HepG2 (cell line): Measurements from ENCODE around the gene ERF. TPM values are rescaled to one million over a fixed set of nuclear protein-coding genes. Genes with fewer than 3 reads are reported as not detected.

Experiments
- CEBPB ChIP-seq: IDR thresholded peaks from 2 replicates; pipeline ENCODE4 v1.6.1; 2011; ENCODE audit warnings: low read depth, low read length, improper control_type of control experiment, borderline replicate concordance
- MIER2 ChIP-seq: IDR thresholded peaks from 2 replicates; pipeline ENCODE4 v1.6.1; 2016; ENCODE audit warnings: missing biosample characterization, missing genetic modification reagents
- NRL ChIP-seq: sonication (generic); formaldehyde crosslinking; IDR thresholded peaks from 2 replicates; pipeline ENCODE4 v1.5.0; 2020; ENCODE audit warnings: missing genetic modification reagents, mild to moderate bottlenecking, moderate library complexity, borderline replicate concordance
- ZFX ChIP-seq: sonication (generic); formaldehyde crosslinking; IDR thresholded peaks from 2 replicates; pipeline ENCODE4 v1.4.0; 2020; ENCODE audit warnings: mild to moderate bottlenecking, low read depth, missing genetic modification reagents, moderate library complexity
- ZNF235 ChIP-seq: sonication (generic); formaldehyde crosslinking; IDR thresholded peaks from 2 replicates; pipeline ENCODE4 v1.8.1; 2023; ENCODE audit warnings: mild to moderate bottlenecking, missing genetic modification reagents, borderline replicate concordance
- ZNF747 ChIP-seq: sonication (generic); formaldehyde crosslinking; IDR thresholded peaks from 2 replicates; pipeline ENCODE4 v1.8.1; 2023; ENCODE audit warnings: missing genetic modification reagents, mild to moderate bottlenecking, borderline replicate concordance
- polyA plus RNA-seq, 8 experiments: library from polyadenylated mRNA; depleted of rRNA in 3 of 8; stranded (reverse) in 7 of 8; unstranded in 1 of 8; fragments of >200 nt; fragmentation: Illumina TruSeq in 4 of 8; extraction: Trizol in 4 of 8; gene quantifications; 2 replicates each; pipeline versions ENCODE4 v1.2.1 to v1.2.3, GENCODE V29; 2011 to 2016; ENCODE audit warnings: low read depth in 4 of 8, missing spikeins in 1 of 8, mixed read lengths in 1 of 8; ENCODE audit not compliant: insufficient read depth in 1 of 8
- total RNA-seq, 5 experiments: library from RNA; depleted of rRNA; stranded (reverse); fragments of >200 nt; fragmentation: Illumina TruSeq; extraction: Trizol; gene quantifications; 2 replicates each; pipeline ENCODE4 v1.2.3, GENCODE V29; 2016; ENCODE audit warnings: low read depth in 1 of 5
- TF ChIP-seq, protein P1 (sequence below): sonication (generic); formaldehyde crosslinking; IDR thresholded peaks from one replicate; pipeline ENCODE4 v1.5.1; 2020; ENCODE audit warnings: mild to moderate bottlenecking, missing genetic modification reagents; ENCODE audit errors: not compliant biosample characterization
- TF ChIP-seq, protein P2 (sequence below): sonication (generic); formaldehyde crosslinking; IDR thresholded peaks from 2 replicates; pipeline ENCODE4 v1.4.0; 2020; ENCODE audit warnings: mild to moderate bottlenecking, missing genetic modification reagents, borderline replicate concordance
- TF ChIP-seq, protein P3 (sequence below): IDR thresholded peaks from 2 replicates; pipeline ENCODE4 v1.6.1; 2012; ENCODE audit warnings: low read depth, low read length, improper control_type of control experiment
- TF ChIP-seq, protein P4 (sequence below): sonication (generic); formaldehyde crosslinking; conservative IDR thresholded peaks from 2 replicates; pipeline ENCODE4 v1.8.0; 2022; ENCODE audit warnings: mild to moderate bottlenecking, moderate library complexity, missing genetic modification reagents

The ERF gene
- total and polyA plus RNA-seq, 2 of the 13 experiments (the other 11 are each of a cell fraction or from before 2014, with no cell fraction given) = 67.1 to 69.9 TPM

DNA sequence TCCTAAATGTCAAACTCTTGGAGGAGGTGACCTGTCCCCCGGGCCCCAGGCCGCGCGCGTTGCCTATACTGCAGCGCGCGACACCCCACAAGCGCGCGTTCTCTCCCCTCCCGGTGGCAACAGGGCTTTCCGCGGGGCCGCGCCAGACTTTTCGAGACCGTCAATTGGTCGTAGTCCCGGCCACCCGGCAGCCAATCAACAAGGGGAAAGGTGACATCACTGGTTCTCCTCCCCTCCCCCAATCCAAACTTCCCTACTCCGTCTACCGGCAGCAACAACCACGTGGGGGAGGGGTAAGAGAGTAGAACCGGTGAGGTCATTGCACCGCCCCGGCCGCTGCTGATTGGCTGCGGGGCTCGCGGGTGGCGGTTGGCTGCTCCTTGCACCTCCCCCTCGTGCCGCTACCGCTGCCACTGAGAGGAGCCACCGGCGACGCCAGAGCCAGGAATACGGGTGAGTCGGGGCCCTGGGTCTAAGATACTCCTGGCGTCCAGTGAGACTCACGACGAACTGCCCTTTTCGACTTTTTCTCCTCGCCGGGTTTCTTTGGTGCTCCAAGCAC, 13.3 kb upstream of the ERF start (continued):
- TF ChIP-seq, protein P1, sequence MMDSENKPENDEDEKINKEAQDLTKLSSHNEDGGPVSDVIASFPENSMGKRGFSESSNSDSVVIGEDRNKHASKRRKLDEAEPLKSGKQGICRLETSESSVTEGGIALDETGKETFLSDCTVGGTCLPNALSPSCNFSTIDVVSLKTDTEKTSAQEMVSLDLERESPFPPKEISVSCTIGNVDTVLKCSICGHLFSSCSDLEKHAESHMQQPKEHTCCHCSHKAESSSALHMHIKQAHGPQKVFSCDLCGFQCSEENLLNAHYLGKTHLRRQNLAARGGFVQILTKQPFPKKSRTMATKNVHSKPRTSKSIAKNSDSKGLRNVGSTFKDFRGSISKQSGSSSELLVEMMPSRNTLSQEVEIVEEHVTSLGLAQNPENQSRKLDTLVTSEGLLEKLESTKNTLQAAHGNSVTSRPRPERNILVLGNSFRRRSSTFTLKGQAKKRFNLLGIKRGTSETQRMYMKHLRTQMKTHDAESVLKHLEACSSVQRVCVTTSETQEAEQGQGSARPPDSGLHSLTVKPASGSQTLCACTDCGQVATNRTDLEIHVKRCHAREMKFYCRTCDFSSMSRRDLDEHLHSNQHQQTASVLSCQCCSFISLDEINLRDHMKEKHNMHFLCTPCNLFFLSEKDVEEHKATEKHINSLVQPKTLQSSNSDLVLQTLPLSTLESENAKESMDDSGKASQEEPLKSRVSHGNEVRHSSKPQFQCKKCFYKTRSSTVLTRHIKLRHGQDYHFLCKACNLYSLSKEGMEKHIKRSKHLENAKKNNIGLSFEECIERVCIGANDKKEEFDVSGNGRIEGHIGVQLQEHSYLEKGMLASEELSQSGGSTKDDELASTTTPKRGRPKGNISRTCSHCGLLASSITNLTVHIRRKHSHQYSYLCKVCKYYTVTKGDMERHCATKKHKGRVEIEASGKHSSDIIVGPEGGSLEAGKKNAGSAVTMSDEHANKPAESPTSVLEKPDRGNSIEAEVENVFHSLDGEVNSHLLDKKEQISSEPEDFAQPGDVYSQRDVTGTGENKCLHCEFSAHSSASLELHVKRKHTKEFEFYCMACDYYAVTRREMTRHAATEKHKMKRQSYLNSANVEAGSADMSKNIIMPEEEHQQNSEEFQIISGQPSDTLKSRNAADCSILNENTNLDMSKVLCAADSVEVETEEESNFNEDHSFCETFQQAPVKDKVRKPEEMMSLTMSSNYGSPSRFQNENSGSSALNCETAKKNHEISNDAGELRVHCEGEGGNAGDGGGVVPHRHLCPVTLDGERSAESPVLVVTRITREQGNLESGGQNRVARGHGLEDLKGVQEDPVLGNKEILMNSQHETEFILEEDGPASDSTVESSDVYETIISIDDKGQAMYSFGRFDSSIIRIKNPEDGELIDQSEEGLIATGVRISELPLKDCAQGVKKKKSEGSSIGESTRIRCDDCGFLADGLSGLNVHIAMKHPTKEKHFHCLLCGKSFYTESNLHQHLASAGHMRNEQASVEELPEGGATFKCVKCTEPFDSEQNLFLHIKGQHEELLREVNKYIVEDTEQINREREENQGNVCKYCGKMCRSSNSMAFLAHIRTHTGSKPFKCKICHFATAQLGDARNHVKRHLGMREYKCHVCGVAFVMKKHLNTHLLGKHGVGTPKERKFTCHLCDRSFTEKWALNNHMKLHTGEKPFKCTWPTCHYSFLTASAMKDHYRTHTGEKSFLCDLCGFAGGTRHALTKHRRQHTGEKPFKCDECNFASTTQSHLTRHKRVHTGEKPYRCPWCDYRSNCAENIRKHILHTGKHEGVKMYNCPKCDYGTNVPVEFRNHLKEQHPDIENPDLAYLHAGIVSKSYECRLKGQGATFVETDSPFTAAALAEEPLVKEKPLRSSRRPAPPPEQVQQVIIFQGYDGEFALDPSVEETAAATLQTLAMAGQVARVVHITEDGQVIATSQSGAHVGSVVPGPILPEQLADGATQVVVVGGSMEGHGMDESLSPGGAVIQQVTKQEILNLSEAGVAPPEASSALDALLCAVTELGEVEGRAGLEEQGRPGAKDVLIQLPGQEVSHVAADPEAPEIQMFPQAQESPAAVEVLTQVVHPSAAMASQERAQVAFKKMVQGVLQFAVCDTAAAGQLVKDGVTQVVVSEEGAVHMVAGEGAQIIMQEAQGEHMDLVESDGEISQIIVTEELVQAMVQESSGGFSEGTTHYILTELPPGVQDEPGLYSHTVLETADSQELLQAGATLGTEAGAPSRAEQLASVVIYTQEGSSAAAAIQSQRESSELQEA (CRISPR knock-in tag) = no peak
- TF ChIP-seq NRL (peak; percentile 64; the same call in 1 of the 2 replicates), ZNF747 (CRISPR knock-in tag) (0 out of 2 replicates have a peak, but pooled peaks have one; percentile 33), ZFX (CRISPR knock-in tag) (no peak; the same call in 1 of the 2 replicates), MIER2 (CRISPR knock-in tag) (no peak), ZNF235 (CRISPR knock-in tag) (no peak), CEBPB (0 out of 2 replicates have a peak, but pooled peaks have one; percentile 7)
- TF ChIP-seq, protein P2, sequence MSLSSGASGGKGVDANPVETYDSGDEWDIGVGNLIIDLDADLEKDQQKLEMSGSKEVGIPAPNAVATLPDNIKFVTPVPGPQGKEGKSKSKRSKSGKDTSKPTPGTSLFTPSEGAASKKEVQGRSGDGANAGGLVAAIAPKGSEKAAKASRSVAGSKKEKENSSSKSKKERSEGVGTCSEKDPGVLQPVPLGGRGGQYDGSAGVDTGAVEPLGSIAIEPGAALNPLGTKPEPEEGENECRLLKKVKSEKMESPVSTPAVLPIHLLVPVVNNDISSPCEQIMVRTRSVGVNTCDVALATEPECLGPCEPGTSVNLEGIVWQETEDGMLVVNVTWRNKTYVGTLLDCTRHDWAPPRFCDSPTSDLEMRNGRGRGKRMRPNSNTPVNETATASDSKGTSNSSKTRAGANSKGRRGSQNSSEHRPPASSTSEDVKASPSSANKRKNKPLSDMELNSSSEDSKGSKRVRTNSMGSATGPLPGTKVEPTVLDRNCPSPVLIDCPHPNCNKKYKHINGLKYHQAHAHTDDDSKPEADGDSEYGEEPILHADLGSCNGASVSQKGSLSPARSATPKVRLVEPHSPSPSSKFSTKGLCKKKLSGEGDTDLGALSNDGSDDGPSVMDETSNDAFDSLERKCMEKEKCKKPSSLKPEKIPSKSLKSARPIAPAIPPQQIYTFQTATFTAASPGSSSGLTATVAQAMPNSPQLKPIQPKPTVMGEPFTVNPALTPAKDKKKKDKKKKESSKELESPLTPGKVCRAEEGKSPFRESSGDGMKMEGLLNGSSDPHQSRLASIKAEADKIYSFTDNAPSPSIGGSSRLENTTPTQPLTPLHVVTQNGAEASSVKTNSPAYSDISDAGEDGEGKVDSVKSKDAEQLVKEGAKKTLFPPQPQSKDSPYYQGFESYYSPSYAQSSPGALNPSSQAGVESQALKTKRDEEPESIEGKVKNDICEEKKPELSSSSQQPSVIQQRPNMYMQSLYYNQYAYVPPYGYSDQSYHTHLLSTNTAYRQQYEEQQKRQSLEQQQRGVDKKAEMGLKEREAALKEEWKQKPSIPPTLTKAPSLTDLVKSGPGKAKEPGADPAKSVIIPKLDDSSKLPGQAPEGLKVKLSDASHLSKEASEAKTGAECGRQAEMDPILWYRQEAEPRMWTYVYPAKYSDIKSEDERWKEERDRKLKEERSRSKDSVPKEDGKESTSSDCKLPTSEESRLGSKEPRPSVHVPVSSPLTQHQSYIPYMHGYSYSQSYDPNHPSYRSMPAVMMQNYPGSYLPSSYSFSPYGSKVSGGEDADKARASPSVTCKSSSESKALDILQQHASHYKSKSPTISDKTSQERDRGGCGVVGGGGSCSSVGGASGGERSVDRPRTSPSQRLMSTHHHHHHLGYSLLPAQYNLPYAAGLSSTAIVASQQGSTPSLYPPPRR = no peak
- TF ChIP-seq, protein P3, sequence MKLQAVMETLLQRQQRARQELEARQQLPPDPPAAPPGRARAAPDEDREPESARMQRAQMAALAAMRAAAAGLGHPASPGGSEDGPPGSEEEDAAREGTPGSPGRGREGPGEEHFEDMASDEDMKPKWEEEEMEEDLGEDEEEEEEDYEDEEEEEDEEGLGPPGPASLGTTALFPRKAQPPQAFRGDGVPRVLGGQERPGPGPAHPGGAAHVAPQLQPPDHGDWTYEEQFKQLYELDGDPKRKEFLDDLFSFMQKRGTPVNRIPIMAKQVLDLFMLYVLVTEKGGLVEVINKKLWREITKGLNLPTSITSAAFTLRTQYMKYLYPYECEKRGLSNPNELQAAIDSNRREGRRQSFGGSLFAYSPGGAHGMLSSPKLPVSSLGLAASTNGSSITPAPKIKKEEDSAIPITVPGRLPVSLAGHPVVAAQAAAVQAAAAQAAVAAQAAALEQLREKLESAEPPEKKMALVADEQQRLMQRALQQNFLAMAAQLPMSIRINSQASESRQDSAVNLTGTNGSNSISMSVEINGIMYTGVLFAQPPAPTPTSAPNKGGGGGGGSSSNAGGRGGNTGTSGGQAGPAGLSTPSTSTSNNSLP = no peak
- TF ChIP-seq, protein P4, sequence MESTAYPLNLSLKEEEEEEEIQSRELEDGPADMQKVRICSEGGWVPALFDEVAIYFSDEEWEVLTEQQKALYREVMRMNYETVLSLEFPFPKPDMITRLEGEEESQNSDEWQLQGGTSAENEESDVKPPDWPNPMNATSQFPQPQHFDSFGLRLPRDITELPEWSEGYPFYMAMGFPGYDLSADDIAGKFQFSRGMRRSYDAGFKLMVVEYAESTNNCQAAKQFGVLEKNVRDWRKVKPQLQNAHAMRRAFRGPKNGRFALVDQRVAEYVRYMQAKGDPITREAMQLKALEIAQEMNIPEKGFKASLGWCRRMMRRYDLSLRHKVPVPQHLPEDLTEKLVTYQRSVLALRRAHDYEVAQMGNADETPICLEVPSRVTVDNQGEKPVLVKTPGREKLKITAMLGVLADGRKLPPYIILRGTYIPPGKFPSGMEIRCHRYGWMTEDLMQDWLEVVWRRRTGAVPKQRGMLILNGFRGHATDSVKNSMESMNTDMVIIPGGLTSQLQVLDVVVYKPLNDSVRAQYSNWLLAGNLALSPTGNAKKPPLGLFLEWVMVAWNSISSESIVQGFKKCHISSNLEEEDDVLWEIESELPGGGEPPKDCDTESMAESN = peak; percentile 83; the same call in 1 of the 2 replicates
